ENCODE data around the gene EPN2. TPM values are rescaled to one million over a fixed set of nuclear protein-coding genes. Genes with fewer than 3 reads are reported as not detected.

The EPN2 gene
- polyA plus RNA-seq, 3 donors = 0.93 TPM; not detected in 2

DNA sequence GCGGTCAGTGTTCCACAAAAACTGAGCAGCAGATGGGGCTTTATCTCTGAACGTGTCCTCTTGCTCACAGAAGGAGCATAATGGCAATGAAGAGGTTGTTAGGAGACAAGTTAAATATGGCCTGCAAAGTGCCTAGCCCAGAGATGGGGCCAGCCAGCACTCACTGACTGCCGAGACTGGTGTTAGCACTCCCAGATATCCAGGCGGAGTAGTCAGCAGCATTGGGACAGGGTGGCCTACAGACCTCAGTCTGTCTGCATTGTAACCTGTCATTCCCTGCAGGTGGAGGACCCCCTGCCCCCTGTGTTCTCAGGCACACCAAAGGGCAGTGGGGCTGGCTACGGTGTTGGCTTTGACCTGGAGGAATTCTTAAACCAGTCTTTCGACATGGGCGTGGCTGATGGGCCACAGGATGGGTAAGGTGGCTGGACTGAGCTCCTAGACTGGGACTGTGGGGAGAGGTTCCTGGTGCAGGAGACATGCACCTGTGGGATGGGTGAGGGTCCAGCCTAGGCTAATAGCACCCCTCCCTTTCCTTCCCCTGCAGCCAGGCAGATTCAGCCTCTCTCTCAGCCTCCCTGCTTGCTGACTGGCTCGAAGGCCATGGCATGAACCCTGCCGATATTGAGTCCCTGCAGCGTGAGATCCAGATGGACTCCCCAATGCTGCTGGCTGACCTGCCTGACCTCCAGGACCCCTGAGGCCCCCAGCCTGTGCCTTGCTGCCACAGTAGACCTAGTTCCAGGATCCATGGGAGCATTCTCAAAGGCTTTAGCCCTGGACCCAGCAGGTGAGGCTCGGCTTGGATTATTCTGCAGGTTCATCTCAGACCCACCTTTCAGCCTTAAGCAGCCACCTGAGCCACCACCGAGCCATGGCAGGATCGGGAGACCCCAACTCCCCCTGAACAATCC is 145.6 kb downstream of the EPN2 start:
- H3K36me3 ChIP-seq (replicated peaks in 1 of 2; ENCODE audit: control insufficient read depth in 1 of 2, insufficient read depth in 2 of 2, low read length in 2 of 2) = peaks cover 49 to 55% of the 10 kb centered on the region in 2 donors
- no peak overlapping the region for H3K4me2 ChIP-seq (replicated peaks; ENCODE audit: extremely low read depth, low read length, poor library complexity, severe bottlenecking)
- no peak overlapping the region for H3K27ac ChIP-seq (ENCODE audit: low read depth in 1 of 2, low read length in 2 of 2)
- no peak for DNase-seq
- peaks cover 57 to 64% of the 10 kb centered on the region in 2 donors for H3K36me3 Mint-ChIP-seq
- WGBS (ENCODE audit: insufficient coverage) = 100% methylated on average over 11 of the region's 13 CpGs
- peaks cover 2 to 5% (median 2%) of the 10 kb centered on the region in 3 donors for H3K27me3 Mint-ChIP-seq (ENCODE audit: low read depth in 3 of 3)
- no peak overlapping the region for H3K4me3 ChIP-seq (replicated peaks in 1 of 3; ENCODE audit: low read depth in 2 of 3, low read length in 3 of 3)
- peaks cover 0 to 2% (median 0%) of the 10 kb centered on the region in 7 donors for H3K9me3 Mint-ChIP-seq
- H3K79me2 ChIP-seq (ENCODE audit: insufficient read depth, low read length) = peaks cover 38% of the 10 kb centered on the region
- intact Hi-C loops (cut with micrococcal nuclease) = loop anchor here in 1 of 2 donors (5.0 kb wide), 1 partner anchor 35 kb away; no protein-coding TSS in a partner anchor
- no peak overlapping the region for H3K4me3 Mint-ChIP-seq
- no peak overlapping the region for H3K9ac ChIP-seq (ENCODE audit: insufficient read depth, low read length, poor library complexity, severe bottlenecking)
- TF ChIP-seq CTCF (IDR thresholded peaks at IDR 0.05) = no peak
- H3K27ac Mint-ChIP-seq = peak overlapping the region in 2 of 7 donors; percentile 12 to 25
- no peak overlapping the region for H2AFZ ChIP-seq (ENCODE audit: insufficient read depth, low read depth, low read length, poor library complexity, severe bottlenecking)
- peaks cover 55 to 59% of the 10 kb centered on the region in 2 donors for H3K4me1 ChIP-seq (ENCODE audit: control insufficient read depth in 1 of 2, insufficient read depth in 2 of 2, low read length in 2 of 2)
- no peaks in the 10 kb centered on the region for H4K20me1 ChIP-seq (ENCODE audit: insufficient read depth, low read length)
- H3K27me3 ChIP-seq (ENCODE audit: control insufficient read depth in 2 of 2, insufficient read depth in 2 of 2, low read length in 2 of 2) = no peaks in the 10 kb centered on the region
- peaks cover 52% of the 10 kb centered on the region for H3K4me1 Mint-ChIP-seq
- no peaks in the 10 kb centered on the region for H3K9me3 ChIP-seq (replicated peaks in 1 of 2; ENCODE audit: control insufficient read depth in 1 of 2, insufficient read depth in 1 of 2, low read length in 2 of 2)

GRCh38 chr17:19383681-19384470 is 146.7 kb downstream of the EPN2 start:
- WGBS (ENCODE audit: insufficient coverage) = 96% methylated on average over 6 of the region's 6 CpGs
- intact Hi-C loops (cut with micrococcal nuclease) = loop anchor here in 1 of 2 donors (5.0 kb wide), 1 partner anchor 33 kb away; no protein-coding TSS in a partner anchor
- no peaks in the 10 kb centered on the region for H3K9me3 ChIP-seq (replicated peaks in 1 of 2; ENCODE audit: control insufficient read depth in 1 of 2, insufficient read depth in 1 of 2, low read length in 2 of 2)
- H3K27ac ChIP-seq (ENCODE audit: low read depth in 1 of 2, low read length in 2 of 2) = peak overlapping the region; percentile 67 to 85
- Mint-ChIP-seq H3K9me3 (peaks cover 0 to 2% (median 0%) of the 10 kb centered on the region in 7 donors), H3K36me3 (peaks cover 60 to 67% of the 10 kb centered on the region in 2 donors), H3K4me3 (no peak overlapping the region), H3K4me1 (peaks cover 63% of the 10 kb centered on the region), H3K27me3 (ENCODE audit: low read depth in 3 of 3) (peaks cover under 1 to 4% (median 2%) of the 10 kb centered on the region in 3 donors), H3K27ac (peak overlapping the region; percentile 91 to 98 (median 97))
- no peak for TF ChIP-seq CTCF (IDR thresholded peaks at IDR 0.05)
- no peaks in the 10 kb centered on the region for H3K27me3 ChIP-seq (ENCODE audit: control insufficient read depth in 2 of 2, insufficient read depth in 2 of 2, low read length in 2 of 2)
- H3K36me3 ChIP-seq (replicated peaks in 1 of 2; ENCODE audit: control insufficient read depth in 1 of 2, insufficient read depth in 2 of 2, low read length in 2 of 2) = peaks cover 49 to 55% of the 10 kb centered on the region in 2 donors
- H3K4me1 ChIP-seq (ENCODE audit: control insufficient read depth in 1 of 2, insufficient read depth in 2 of 2, low read length in 2 of 2) = peaks cover 63 to 65% of the 10 kb centered on the region in 2 donors
- no peak overlapping the region for H2AFZ ChIP-seq (ENCODE audit: insufficient read depth, low read depth, low read length, poor library complexity, severe bottlenecking)
- no peak overlapping the region for H3K4me3 ChIP-seq (replicated peaks in 1 of 3; ENCODE audit: low read depth in 2 of 3, low read length in 3 of 3)
- H3K9ac ChIP-seq (ENCODE audit: insufficient read depth, low read length, poor library complexity, severe bottlenecking) = no peak overlapping the region
- H3K79me2 ChIP-seq (ENCODE audit: insufficient read depth, low read length) = peaks cover 31% of the 10 kb centered on the region
- DNase-seq = no peak
- no peaks in the 10 kb centered on the region for H4K20me1 ChIP-seq (ENCODE audit: insufficient read depth, low read length)
- no peak overlapping the region for H3K4me2 ChIP-seq (replicated peaks; ENCODE audit: extremely low read depth, low read length, poor library complexity, severe bottlenecking)

Data from CD14-positive monocyte (primary cell).